Loucy (cell line): ENCODE results near the gene PTH2R.

ENCODE experiments used
- EZH2phosphoT487 ChIP-seq: fragments of 200-600 bp; IDR thresholded peaks from 2 replicates; pipeline ENCODE4 v1.6.1; 2018; ENCODE audit warnings: antibody characterized with exemption, mild to moderate bottlenecking, moderate library complexity, borderline replicate concordance
- TF ChIP-seq, protein P1 (sequence below): fragments of 200-600 bp; sonication (generic); conservative IDR thresholded peaks from 2 replicates; pipeline ENCODE4 v1.5.1; 2014; ENCODE audit warnings: mild to moderate bottlenecking, antibody characterized with exemption, low read length

DNA sequence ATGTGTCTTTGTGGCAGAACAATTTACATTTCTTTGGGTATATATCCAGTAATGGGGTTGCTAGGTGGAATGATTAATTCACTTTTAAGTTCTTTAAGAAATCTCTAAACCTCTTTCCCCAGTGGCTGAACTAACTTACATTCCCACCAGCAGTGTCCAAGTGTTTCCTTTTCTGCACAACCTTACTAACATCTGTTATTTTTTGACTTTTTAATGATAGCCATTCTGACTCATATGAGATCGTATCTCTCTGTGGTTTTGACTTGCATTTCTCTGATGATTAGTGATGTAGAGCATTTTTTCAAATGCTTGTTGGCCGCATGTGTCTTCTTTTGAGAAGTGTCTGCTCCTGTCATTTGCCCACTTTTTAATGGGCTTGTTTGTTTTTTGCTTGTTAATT is 43.1 kb upstream of the PTH2R start:
- TF ChIP-seq, protein P1, sequence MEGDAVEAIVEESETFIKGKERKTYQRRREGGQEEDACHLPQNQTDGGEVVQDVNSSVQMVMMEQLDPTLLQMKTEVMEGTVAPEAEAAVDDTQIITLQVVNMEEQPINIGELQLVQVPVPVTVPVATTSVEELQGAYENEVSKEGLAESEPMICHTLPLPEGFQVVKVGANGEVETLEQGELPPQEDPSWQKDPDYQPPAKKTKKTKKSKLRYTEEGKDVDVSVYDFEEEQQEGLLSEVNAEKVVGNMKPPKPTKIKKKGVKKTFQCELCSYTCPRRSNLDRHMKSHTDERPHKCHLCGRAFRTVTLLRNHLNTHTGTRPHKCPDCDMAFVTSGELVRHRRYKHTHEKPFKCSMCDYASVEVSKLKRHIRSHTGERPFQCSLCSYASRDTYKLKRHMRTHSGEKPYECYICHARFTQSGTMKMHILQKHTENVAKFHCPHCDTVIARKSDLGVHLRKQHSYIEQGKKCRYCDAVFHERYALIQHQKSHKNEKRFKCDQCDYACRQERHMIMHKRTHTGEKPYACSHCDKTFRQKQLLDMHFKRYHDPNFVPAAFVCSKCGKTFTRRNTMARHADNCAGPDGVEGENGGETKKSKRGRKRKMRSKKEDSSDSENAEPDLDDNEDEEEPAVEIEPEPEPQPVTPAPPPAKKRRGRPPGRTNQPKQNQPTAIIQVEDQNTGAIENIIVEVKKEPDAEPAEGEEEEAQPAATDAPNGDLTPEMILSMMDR: no peak
- TF ChIP-seq EZH2phosphoT487: no peak
